ENCODE results near the gene CHP2.

CHP2 gene

DNA sequence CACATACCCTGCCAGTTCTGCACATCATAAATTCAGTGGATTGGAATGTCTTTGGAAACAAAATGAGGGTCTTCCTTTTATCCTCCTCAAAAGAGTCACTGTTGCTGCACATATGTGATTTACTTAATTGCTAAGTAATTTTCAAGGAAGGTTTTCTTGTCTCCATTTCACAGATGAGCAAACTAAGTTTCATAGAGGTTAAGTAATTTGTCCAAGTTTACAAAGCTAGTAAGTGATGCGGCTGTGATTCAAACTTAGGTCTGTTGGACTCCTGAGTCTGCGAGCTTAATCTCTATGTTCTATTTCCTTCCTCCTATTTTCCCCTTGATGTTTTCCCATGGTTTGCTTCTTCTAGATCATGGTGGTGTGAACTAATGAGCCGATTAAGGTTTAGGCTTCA is 28.1 kb upstream of the CHP2 start:
- H2AK5ac ChIP-seq (ENCODE audit: low read depth, low read length), result no peak overlapping the region
- no peak overlapping the region for H4K8ac ChIP-seq (ENCODE audit: low read depth, low read length)
- no peak overlapping the region for H3K9ac ChIP-seq (ENCODE audit: low read depth, low read length, poor library complexity)
- H3K27me3 ChIP-seq (ENCODE audit: control insufficient read depth in 3 of 3, insufficient read depth in 3 of 3, low read depth in 1 of 3, low read length in 3 of 3), result no peaks in the 10 kb centered on the region
- H3K9me3 ChIP-seq (replicated peaks in 1 of 2; ENCODE audit: control insufficient read depth in 2 of 2, insufficient read depth in 1 of 2, low read depth in 1 of 2, low read length in 2 of 2), result no peaks in the 10 kb centered on the region
- WGBS, 2 donors (ENCODE audit: extremely low coverage in 2 of 2, insufficient read length in 2 of 2, insufficient replicate concordance in 1 of 2), result no CpG with 5 or more reads among the region's 3 CpGs
- H3K4me1 ChIP-seq (ENCODE audit: control insufficient read depth in 2 of 2, insufficient read depth in 1 of 2, low read depth in 1 of 2, low read length in 2 of 2), result no peaks in the 10 kb centered on the region
- H3K36me3 ChIP-seq (replicated peaks in 1 of 2; ENCODE audit: control insufficient read depth in 2 of 2, insufficient read depth in 2 of 2, low read length in 2 of 2), result no peaks in the 10 kb centered on the region
- H4K91ac ChIP-seq (ENCODE audit: low read depth, low read length, poor library complexity), result no peak overlapping the region
- H3K18ac ChIP-seq (ENCODE audit: low read length), result no peak overlapping the region
- H3K27ac ChIP-seq (replicated peaks; ENCODE audit: low read length), result no peak overlapping the region
- H2BK5ac ChIP-seq (ENCODE audit: low read length), result no peak overlapping the region
- no peak overlapping the region for H3K4ac ChIP-seq (ENCODE audit: low read length)
- no peak overlapping the region for H2BK12ac ChIP-seq (ENCODE audit: low read length)
- no peak overlapping the region for H3K23ac ChIP-seq (ENCODE audit: low read depth, low read length, poor library complexity)
- no peak overlapping the region for H2AFZ ChIP-seq (ENCODE audit: low read length)
- no peak overlapping the region for H2BK15ac ChIP-seq (ENCODE audit: low read length)
- H2BK120ac ChIP-seq (ENCODE audit: low read depth, low read length), result no peak overlapping the region
- no peak overlapping the region for H3K4me2 ChIP-seq (ENCODE audit: insufficient read depth, low read length, poor library complexity, severe bottlenecking)
- no peak overlapping the region for H3K4me3 ChIP-seq (ENCODE audit: low read length in 2 of 2)
- no peak overlapping the region for H3K14ac ChIP-seq (ENCODE audit: low read length)
- no peak for DNase-seq (ENCODE audit: low spot score)
- H3K79me1 ChIP-seq (ENCODE audit: low read depth, low read length), result no peaks in the 10 kb centered on the region

- no peak for DNase-seq (ENCODE audit: low spot score)
- H3K36me3 ChIP-seq (replicated peaks in 1 of 2; ENCODE audit: control insufficient read depth in 2 of 2, insufficient read depth in 2 of 2, low read length in 2 of 2), result no peaks in the 10 kb centered on the region
- H2BK15ac ChIP-seq (ENCODE audit: low read length), result no peak overlapping the region
- no peak overlapping the region for H3K23ac ChIP-seq (ENCODE audit: low read depth, low read length, poor library complexity)
- 100% methylated on average over 1 of the region's 10 CpGs; no CpG with 5 or more reads in 1 of the 2 donors for WGBS, 2 donors (ENCODE audit: extremely low coverage in 2 of 2, insufficient read length in 2 of 2, insufficient replicate concordance in 1 of 2)
- H3K4me1 ChIP-seq (ENCODE audit: control insufficient read depth in 2 of 2, insufficient read depth in 1 of 2, low read depth in 1 of 2, low read length in 2 of 2), result no peaks in the 10 kb centered on the region
- H3K9me3 ChIP-seq (replicated peaks in 1 of 2; ENCODE audit: control insufficient read depth in 2 of 2, insufficient read depth in 1 of 2, low read depth in 1 of 2, low read length in 2 of 2), result no peaks in the 10 kb centered on the region
- no peak overlapping the region for H3K9ac ChIP-seq (ENCODE audit: low read depth, low read length, poor library complexity)
- H3K4me3 ChIP-seq (ENCODE audit: low read length in 2 of 2), result no peak overlapping the region
- H3K4me2 ChIP-seq (ENCODE audit: insufficient read depth, low read length, poor library complexity, severe bottlenecking), result no peak overlapping the region
- H3K79me1 ChIP-seq (ENCODE audit: low read depth, low read length), result no peaks in the 10 kb centered on the region
- no peak overlapping the region for H4K91ac ChIP-seq (ENCODE audit: low read depth, low read length, poor library complexity)
- H3K4ac ChIP-seq (ENCODE audit: low read length), result no peak overlapping the region
- no peak overlapping the region for H4K8ac ChIP-seq (ENCODE audit: low read depth, low read length)
- no peak overlapping the region for H3K27ac ChIP-seq (replicated peaks; ENCODE audit: low read length)
- H2AFZ ChIP-seq (ENCODE audit: low read length), result peak overlapping the region; percentile 81
- H2BK5ac ChIP-seq (ENCODE audit: low read length), result no peak overlapping the region
- no peak overlapping the region for H2AK5ac ChIP-seq (ENCODE audit: low read depth, low read length)
- no peaks in the 10 kb centered on the region for H3K27me3 ChIP-seq (ENCODE audit: control insufficient read depth in 3 of 3, insufficient read depth in 3 of 3, low read depth in 1 of 3, low read length in 3 of 3)
- no peak overlapping the region for H3K18ac ChIP-seq (ENCODE audit: low read length)
- H2BK120ac ChIP-seq (ENCODE audit: low read depth, low read length), result no peak overlapping the region
- H3K14ac ChIP-seq (ENCODE audit: low read length), result no peak overlapping the region
- no peak overlapping the region for H2BK12ac ChIP-seq (ENCODE audit: low read length)
These were observed 26.7 kb upstream of the CHP2 start for GRCh38 chr16:23728112-23728477.

- Histone ChIP-seq H4K8ac (ENCODE audit: low read depth, low read length) (peak overlapping the region; percentile 65), H3K27ac (replicated peaks; ENCODE audit: low read length) (no peak overlapping the region), H3K23ac (ENCODE audit: low read depth, low read length, poor library complexity) (no peak overlapping the region), H3K36me3 (replicated peaks in 1 of 2; ENCODE audit: control insufficient read depth in 2 of 2, insufficient read depth in 2 of 2, low read length in 2 of 2) (no peaks in the 10 kb centered on the region), H4K91ac (ENCODE audit: low read depth, low read length, poor library complexity) (no peak overlapping the region), H3K9ac (ENCODE audit: low read depth, low read length, poor library complexity) (no peak overlapping the region), H3K79me1 (ENCODE audit: low read depth, low read length) (no peaks in the 10 kb centered on the region), H2BK120ac (ENCODE audit: low read depth, low read length) (no peak overlapping the region), H3K4ac (ENCODE audit: low read length) (no peak overlapping the region), H3K18ac (ENCODE audit: low read length) (no peak overlapping the region), H3K4me1 (ENCODE audit: control insufficient read depth in 2 of 2, insufficient read depth in 1 of 2, low read depth in 1 of 2, low read length in 2 of 2) (no peaks in the 10 kb centered on the region), H3K14ac (ENCODE audit: low read length) (no peak overlapping the region), H2BK5ac (ENCODE audit: low read length) (no peak overlapping the region), H3K9me3 (replicated peaks in 1 of 2; ENCODE audit: control insufficient read depth in 2 of 2, insufficient read depth in 1 of 2, low read depth in 1 of 2, low read length in 2 of 2) (no peaks in the 10 kb centered on the region), H2AK5ac (ENCODE audit: low read depth, low read length) (no peak overlapping the region), H3K4me2 (ENCODE audit: insufficient read depth, low read length, poor library complexity, severe bottlenecking) (no peak overlapping the region), H3K4me3 (ENCODE audit: low read length in 2 of 2) (no peak overlapping the region), H2AFZ (ENCODE audit: low read length) (peak overlapping the region; percentile 38), H3K27me3 (ENCODE audit: control insufficient read depth in 3 of 3, insufficient read depth in 3 of 3, low read depth in 1 of 3, low read length in 3 of 3) (no peaks in the 10 kb centered on the region), H2BK12ac (ENCODE audit: low read length) (no peak overlapping the region), H2BK15ac (ENCODE audit: low read length) (no peak overlapping the region)
- no peak for DNase-seq (ENCODE audit: low spot score)
- WGBS, 2 donors (ENCODE audit: extremely low coverage in 2 of 2, insufficient read length in 2 of 2, insufficient replicate concordance in 1 of 2), result no CpG with 5 or more reads among the region's 12 CpGs
These were observed 25.1 kb upstream of the CHP2 start for GRCh38 chr16:23729503-23730424.

DNA sequence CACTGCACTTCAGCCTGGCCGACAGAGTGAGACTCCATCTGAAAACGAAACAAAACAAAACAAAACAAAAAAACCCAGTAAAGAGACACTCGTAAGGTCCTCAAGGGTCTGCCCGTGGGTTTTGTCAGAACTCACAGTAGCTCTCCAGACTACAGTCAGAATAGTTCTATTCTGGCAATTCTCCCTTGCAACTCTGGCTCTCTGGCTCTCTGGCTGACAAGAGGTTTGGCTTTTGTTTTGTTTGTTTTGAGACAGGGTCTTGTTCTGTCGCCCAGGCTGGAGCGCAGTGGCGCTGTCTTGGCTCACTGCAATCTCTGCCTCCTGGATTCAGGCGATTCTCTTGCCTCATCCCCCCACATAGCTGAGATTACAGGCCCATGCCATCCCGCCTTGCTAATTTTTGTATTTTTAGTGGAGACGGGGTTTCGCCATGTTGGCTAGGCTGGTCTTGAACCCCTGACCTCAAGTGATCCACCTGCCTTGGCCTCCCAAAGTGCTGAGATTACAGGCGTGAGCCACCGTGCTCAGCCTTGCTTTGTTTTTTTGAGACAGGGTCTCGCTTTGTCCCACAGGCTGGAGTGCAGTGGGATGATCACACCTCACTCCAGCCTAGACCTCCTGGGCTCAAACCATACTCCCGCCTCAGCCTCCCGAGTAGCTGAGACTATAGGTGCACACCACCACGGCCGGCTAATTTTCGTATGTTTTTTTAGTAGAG is 20.5 kb upstream of the CHP2 start:
- no CpG with 5 or more reads among the region's 19 CpGs for WGBS, 2 donors (ENCODE audit: extremely low coverage in 2 of 2, insufficient read length in 2 of 2, insufficient replicate concordance in 1 of 2)
- Histone ChIP-seq H3K27ac (replicated peaks; ENCODE audit: low read length) (no peak overlapping the region), H3K18ac (ENCODE audit: low read length) (no peak overlapping the region), H2BK15ac (ENCODE audit: low read length) (no peak overlapping the region), H3K4me3 (ENCODE audit: low read length in 2 of 2) (no peak overlapping the region), H3K23ac (ENCODE audit: low read depth, low read length, poor library complexity) (no peak overlapping the region), H2AK5ac (ENCODE audit: low read depth, low read length) (no peak overlapping the region), H3K27me3 (ENCODE audit: control insufficient read depth in 3 of 3, insufficient read depth in 3 of 3, low read depth in 1 of 3, low read length in 3 of 3) (no peaks in the 10 kb centered on the region), H3K14ac (ENCODE audit: low read length) (no peak overlapping the region), H3K36me3 (replicated peaks in 1 of 2; ENCODE audit: control insufficient read depth in 2 of 2, insufficient read depth in 2 of 2, low read length in 2 of 2) (no peaks in the 10 kb centered on the region), H2BK12ac (ENCODE audit: low read length) (no peak overlapping the region), H4K8ac (ENCODE audit: low read depth, low read length) (no peak overlapping the region), H2BK120ac (ENCODE audit: low read depth, low read length) (no peak overlapping the region), H2BK5ac (ENCODE audit: low read length) (no peak overlapping the region), H3K9ac (ENCODE audit: low read depth, low read length, poor library complexity) (no peak overlapping the region), H2AFZ (ENCODE audit: low read length) (no peak overlapping the region), H3K79me1 (ENCODE audit: low read depth, low read length) (no peaks in the 10 kb centered on the region), H3K9me3 (replicated peaks in 1 of 2; ENCODE audit: control insufficient read depth in 2 of 2, insufficient read depth in 1 of 2, low read depth in 1 of 2, low read length in 2 of 2) (no peaks in the 10 kb centered on the region), H4K91ac (ENCODE audit: low read depth, low read length, poor library complexity) (no peak overlapping the region), H3K4ac (ENCODE audit: low read length) (no peak overlapping the region), H3K4me1 (ENCODE audit: control insufficient read depth in 2 of 2, insufficient read depth in 1 of 2, low read depth in 1 of 2, low read length in 2 of 2) (no peaks in the 10 kb centered on the region), H3K4me2 (ENCODE audit: insufficient read depth, low read length, poor library complexity, severe bottlenecking) (no peak overlapping the region)
- DNase-seq (ENCODE audit: low spot score), result no peak
